HG03521 (cell line): Measurements from ENCODE around the gene RRP8.

Experiments
- ATAC-seq: cut with Tn5 transposase; IDR thresholded peaks from one replicate; pipeline ENCODE4 v1.9.1; 2021; ENCODE audit warnings: mild to moderate bottlenecking, moderate library complexity; ENCODE audit not compliant: unreplicated experiment

RRP8 gene

GRCh38 chr11:6548641-6549040 is 54.8 kb downstream of the RRP8 start:
- no peak for ATAC-seq

GRCh38 chr11:6548121-6548520 is 55.3 kb downstream of the RRP8 start:
- ATAC-seq = no peak

GRCh38 chr11:6547177-6547576 is 56.2 kb downstream of the RRP8 start:
- no peak for ATAC-seq

- ATAC-seq = no peak
Measured at GRCh38 chr11:6546735-6547134, 56.7 kb downstream of the RRP8 start.

GRCh38 chr11:6545917-6546605 is 57.4 kb downstream of the RRP8 start:
- no peak for ATAC-seq
